Left ventricle myocardium inferior (tissue), 1 donor: ENCODE data around the gene TMEM147. TPM values are rescaled to one million over a fixed set of nuclear protein-coding genes. Genes with fewer than 3 reads are reported as not detected.

ENCODE experiments used
- DNase-seq: peaks from one replicate; pipeline ENCODE4 v3.0.0-alpha.2; 2020
- H3K27ac ChIP-seq: fragments of 200-600 bp; replicated peaks from 2 replicates; pipeline ENCODE4 v1.8.0; 2021
- H3K27me3 ChIP-seq: fragments of 200-600 bp; 2 replicates; pipeline ENCODE4 v1.8.0; 2021; ENCODE audit warnings: low read depth
- H3K36me3 ChIP-seq: fragments of 200-600 bp; 2 replicates; pipeline ENCODE4 v1.8.0; 2021
- H3K4me1 ChIP-seq: fragments of 200-600 bp; 2 replicates; pipeline ENCODE4 v1.8.0; 2021
- H3K4me3 ChIP-seq: fragments of 200-600 bp; 2 replicates; pipeline ENCODE4 v1.8.0; 2021; ENCODE audit warnings: mild to moderate bottlenecking, moderate library complexity
- H3K9me3 ChIP-seq: fragments of 200-600 bp; replicated peaks from 2 replicates; pipeline ENCODE4 v1.8.0; 2021
- intact Hi-C: fragments of 100-400 bp; cut with micrococcal nuclease; formaldehyde crosslinking; loops from one replicate; pipeline ENCODE4 v1.11.0; 2022
- total RNA-seq: library from RNA; stranded (reverse); fragmentation: NEBNext Ultra II Directional; extraction: Animal tissue kit (Norgen Biotek cat#: 25700); gene quantifications from one replicate; pipeline ENCODE4 v1.2.1, GENCODE V29; 2021
- TF ChIP-seq, protein P1 (sequence below): fragments of 200-600 bp; IDR thresholded peaks from 2 replicates; pipeline ENCODE4 v1.8.0; 2021; ENCODE audit warnings: antibody characterized with exemption, mild to moderate bottlenecking, borderline replicate concordance
- donor health status: DM: no; HTN: yes; CAD: no; lungs with severe emphysema.

The TMEM147 gene
- total RNA-seq, 1 donor from 2014 or later, result 84.3 TPM

DNA sequence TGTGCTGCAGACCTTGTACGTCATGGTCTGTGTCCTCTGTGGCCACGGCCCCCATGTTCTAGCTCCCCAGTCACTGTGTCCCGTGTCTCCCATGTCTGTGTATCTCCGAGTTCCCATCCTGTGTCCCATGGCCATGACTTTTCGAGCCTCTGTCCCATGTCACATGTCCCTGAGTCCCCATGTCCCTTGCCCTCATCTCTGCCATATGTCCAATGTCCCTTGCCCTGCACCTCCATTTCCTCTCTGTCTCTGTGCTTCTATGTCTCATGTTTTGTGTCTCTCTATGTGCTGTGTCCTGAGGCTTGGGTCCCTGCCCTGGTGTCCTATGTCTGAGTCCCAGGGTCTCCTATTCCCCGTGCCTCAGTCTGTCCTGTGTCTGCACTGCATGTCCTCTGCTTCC is 16.0 kb downstream of the TMEM147 start:
- DNase-seq, result no peak
- no peak overlapping the region for H3K27ac ChIP-seq
- peaks cover 87% of the 10 kb centered on the region for H3K27me3 ChIP-seq

DNA sequence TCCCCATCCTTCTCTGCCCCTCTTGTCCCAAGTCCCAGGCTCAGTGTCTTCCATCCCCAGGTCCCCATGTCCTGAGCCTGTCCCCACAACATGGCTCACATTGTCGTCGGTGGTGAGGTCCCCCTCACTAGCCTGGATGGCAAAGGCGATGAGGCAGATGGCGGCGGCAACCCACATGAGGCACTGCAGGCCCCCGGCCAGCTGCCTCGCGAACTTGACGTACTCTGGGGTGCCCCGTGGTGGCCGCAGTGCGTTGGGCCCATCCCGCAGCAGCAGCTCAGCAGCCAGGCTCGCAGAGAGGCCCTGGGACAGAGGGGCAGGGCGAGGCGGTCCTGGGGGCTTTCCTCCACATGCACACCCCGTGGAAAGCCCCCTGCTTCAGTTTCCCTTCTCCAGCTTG is 16.9 kb downstream of the TMEM147 start:
- no peak overlapping the region for H3K4me3 ChIP-seq
- TF ChIP-seq, protein P1, sequence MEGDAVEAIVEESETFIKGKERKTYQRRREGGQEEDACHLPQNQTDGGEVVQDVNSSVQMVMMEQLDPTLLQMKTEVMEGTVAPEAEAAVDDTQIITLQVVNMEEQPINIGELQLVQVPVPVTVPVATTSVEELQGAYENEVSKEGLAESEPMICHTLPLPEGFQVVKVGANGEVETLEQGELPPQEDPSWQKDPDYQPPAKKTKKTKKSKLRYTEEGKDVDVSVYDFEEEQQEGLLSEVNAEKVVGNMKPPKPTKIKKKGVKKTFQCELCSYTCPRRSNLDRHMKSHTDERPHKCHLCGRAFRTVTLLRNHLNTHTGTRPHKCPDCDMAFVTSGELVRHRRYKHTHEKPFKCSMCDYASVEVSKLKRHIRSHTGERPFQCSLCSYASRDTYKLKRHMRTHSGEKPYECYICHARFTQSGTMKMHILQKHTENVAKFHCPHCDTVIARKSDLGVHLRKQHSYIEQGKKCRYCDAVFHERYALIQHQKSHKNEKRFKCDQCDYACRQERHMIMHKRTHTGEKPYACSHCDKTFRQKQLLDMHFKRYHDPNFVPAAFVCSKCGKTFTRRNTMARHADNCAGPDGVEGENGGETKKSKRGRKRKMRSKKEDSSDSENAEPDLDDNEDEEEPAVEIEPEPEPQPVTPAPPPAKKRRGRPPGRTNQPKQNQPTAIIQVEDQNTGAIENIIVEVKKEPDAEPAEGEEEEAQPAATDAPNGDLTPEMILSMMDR, result no peak
- no peaks in the 10 kb centered on the region for H3K9me3 ChIP-seq
- intact Hi-C loops, result no loop called here
- H3K27me3 ChIP-seq, result peaks cover 78% of the 10 kb centered on the region
- H3K36me3 ChIP-seq, result no peaks in the 10 kb centered on the region
- H3K27ac ChIP-seq, result no peak overlapping the region
- DNase-seq, result no peak
- peaks cover 13% of the 10 kb centered on the region for H3K4me1 ChIP-seq

More for the DNA sequence above, 16.0 kb downstream of the TMEM147 start:
- intact Hi-C loops, result no loop called here
- Histone ChIP-seq H3K4me1 (peaks cover 13% of the 10 kb centered on the region), H3K36me3 (no peaks in the 10 kb centered on the region), H3K4me3 (no peak overlapping the region), H3K9me3 (no peaks in the 10 kb centered on the region)
- TF ChIP-seq, protein P1, result no peak

DNA sequence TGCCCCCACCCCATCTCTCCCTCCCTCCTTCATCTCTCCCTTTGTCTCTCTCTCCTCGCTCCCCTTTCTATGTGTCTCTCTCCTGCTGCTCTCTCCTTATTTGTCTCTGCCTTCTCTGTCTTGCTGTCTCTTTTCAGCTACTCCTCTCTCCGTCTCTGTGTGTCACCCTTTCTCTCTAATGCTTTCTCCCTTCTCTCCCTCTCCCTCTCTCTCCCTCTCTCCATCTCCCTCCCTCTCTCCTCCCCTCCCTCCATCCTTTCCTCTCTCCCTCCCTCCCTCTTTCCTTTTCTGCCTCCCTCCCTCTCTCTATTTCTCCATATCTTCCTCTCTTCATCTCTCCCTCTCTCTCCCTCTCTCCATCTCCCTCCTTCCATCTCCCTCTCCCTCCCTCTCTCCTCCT is 17.4 kb downstream of the TMEM147 start:
- H3K36me3 ChIP-seq, result no peaks in the 10 kb centered on the region
- intact Hi-C loops, result no loop called here
- peaks cover 74% of the 10 kb centered on the region for H3K27me3 ChIP-seq
- TF ChIP-seq, protein P1, result no peak
- no peak overlapping the region for H3K27ac ChIP-seq
- H3K4me3 ChIP-seq, result no peak overlapping the region
- H3K4me1 ChIP-seq, result peaks cover 9% of the 10 kb centered on the region
- DNase-seq, result no peak
- H3K9me3 ChIP-seq, result no peaks in the 10 kb centered on the region

DNA sequence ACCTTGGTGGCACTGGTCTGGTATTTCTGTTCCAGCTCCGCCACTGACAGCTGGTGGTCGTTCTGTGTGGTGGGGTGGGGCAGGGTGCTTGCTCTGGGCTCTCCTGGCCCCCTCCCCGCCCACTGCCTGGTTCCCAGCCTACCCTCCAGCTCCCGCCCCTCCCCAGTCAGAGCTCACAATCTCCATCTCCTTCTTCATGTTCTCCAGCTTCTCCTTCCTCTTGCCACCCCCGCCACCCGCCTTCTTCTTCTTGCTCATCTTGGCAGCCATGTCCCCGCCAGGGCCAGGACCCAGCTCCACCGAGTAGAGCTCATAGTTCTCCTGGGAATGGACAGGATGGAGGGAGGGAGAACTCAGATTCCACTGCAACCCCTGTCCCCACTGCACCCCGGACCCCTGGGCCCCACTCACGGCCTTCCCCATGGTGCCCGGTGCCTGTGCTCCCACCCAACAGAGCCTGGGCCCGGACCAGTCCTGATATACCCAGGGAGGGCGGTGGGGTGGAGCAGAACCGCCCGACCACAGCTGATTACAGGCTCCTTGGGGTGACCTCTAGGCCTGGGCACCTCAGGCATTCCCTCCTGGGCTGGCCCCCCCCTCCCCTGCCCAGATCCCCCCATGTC is 17.9 kb downstream of the TMEM147 start, which contains the start of gene ATP4A:
Gene ATP4A (minus strand): TSS at position 452 of the 623 bp plus-strand sequence. CDS start 29 bp downstream, at position 423.
- Histone ChIP-seq H3K9me3 (no peaks in the 10 kb centered on the region), H3K27ac (no peak within 1 kb of the TSS), H3K27me3 (peaks cover 68% of the 10 kb centered on the region), H3K4me3 (no peak within 1 kb of the TSS), H3K4me1 (peaks cover 3% of the 10 kb centered on the region), H3K36me3 (no peaks in the 10 kb centered on the region)
- no peak for DNase-seq
- TF ChIP-seq, protein P1, result no peak
- intact Hi-C loops, result no loop called here

DNA sequence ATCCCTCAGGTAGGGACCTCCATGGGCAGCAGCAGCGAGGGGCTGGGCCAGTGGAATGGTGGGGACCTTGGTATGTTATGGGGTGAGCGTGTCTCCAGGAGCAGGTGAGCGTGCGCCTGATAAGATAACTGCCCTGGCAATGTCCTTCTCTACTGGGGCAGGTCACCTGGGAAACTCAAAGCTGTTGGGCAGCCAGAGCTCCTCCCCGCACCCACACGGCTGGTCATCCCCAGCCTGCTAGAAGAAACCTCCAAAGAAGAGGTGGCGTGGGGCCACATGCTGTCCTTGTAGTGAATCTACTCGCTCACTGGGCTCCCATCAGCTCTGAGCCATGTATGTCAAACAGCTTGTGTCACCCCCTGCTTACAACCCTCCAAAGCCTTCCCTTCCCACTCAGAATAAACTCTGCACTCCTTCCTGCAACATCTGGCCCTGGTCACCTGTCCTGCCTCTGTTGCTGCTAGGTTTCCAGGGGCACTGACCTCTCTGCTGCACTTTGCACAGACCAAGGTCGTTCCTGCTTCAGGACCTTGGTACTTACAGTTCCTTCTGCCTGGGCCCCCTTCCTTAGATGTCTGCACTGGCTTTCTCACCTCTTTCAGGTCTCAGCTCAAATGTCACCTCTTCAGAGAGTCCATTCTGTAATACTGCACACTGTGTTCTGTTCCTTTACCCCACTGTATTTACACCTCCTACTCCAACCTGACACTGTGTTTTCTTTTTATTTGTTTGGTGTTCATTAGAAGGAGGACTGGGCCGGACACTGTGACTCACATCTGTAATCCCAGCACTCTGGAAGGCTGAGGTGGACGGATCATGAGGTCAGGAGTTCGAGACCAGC is 19.8 kb downstream of the TMEM147 start:
- no peaks in the 10 kb centered on the region for H3K36me3 ChIP-seq
- no peak for DNase-seq
- no peak overlapping the region for H3K4me3 ChIP-seq

More for the DNA sequence above, 19.8 kb downstream of the TMEM147 start:
- Histone ChIP-seq H3K27ac (no peak overlapping the region), H3K9me3 (no peaks in the 10 kb centered on the region), H3K27me3 (peaks cover 67% of the 10 kb centered on the region), H3K4me1 (no peaks in the 10 kb centered on the region)
- TF ChIP-seq, protein P1, result no peak
- intact Hi-C loops, result no loop called here
